GM12892 (cell line): ENCODE data around the gene TFAP2C.
"Not testable (repeated sequence)": the region's sequence is repeated elsewhere in the genome, so short reads cannot be mapped to it uniquely, and the experiment has no call there.

Experiments
- POLR2A ChIP-seq: IDR thresholded peaks from 2 replicates; pipeline ENCODE4 v1.6.1; 2011; ENCODE audit warnings: low read depth, low read length, control low read depth
- POLR2AphosphoS5 ChIP-seq: IDR thresholded peaks from 2 replicates; pipeline ENCODE4 v1.6.1; 2011; ENCODE audit warnings: low read depth, low read length, control low read depth
- TAF1 ChIP-seq: IDR thresholded peaks from 2 replicates; pipeline ENCODE4 v1.6.1; 2011; ENCODE audit warnings: low read depth, mild to moderate bottlenecking, control low read depth, low read length, borderline replicate concordance

DNA sequence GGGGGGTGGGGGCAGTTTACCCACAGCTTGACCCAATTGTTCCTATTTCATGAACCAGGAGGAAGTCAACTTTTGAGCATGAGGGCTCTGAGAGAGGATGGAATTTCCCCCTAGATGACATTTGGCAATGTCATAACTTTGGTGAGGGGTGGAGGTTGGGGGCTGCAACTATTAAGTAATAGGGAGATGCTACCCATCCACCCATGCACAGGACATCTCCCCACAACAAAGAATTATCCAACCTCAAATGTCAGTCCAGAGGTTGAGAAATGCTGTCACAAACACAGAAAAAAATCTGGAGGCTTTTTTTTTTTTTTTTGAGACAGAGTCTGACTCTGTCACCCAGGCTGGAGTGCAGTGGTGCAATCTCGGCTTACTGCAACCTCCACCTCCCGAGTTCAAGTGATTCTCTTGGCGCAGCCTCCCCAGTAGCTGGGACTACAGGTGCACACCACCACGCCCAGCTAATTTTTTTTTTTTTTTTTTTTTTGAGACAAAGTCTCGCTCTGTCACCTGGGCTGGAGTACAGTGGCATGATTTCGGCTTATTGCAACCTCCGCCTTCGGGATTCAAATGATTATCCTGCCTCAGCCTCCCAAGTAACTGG, 29.3 kb downstream of the TFAP2C start:
- TF ChIP-seq POLR2A, POLR2AphosphoS5, TAF1: not testable (repeated sequence)
